Measurements from ENCODE around the gene BZW1. TPM values are rescaled to one million over a fixed set of nuclear protein-coding genes. Genes with fewer than 3 reads are reported as not detected.
A peak's percentile ranks its signal among the peaks of the same experiment; 100 is the strongest.
"Not testable (repeated sequence)": the region's sequence is repeated elsewhere in the genome, so short reads cannot be mapped to it uniquely, and the experiment has no call there.

BZW1 gene
- total RNA-seq, 1 experiment from 2014 or later, result 254 TPM

DNA sequence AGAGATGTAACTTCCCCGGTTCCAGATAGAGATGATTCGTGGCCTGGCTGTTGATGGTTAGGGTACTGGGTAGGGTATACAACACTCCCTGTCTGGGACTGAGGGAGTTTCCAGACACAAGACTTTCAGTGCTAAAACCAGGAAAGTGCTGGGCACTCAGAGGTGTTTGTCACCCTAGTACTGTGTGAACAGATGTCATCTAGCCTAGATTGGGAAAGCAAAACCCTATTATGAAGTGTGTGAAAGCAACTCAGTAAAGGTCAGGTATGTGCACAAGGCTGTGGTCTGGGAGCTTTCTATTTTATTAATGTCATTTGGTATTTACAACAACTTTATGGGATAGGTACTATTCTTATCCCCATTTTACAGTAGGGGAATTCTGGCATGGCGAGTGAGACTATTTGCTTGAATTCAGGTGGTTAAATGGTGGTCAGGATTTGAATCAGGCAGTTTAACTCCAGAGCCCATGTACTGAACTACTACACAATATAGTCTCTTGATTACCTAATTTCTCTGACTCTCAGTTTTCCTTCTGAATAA, 2.6 kb downstream of the BZW1 start:
- TF ChIP-seq CTCF (IDR thresholded peaks at IDR 0.05; ENCODE audit: unreplicated experiment), result no peak
- no TSS peak for BruUV-seq (replicated peaks)
- no peak for DNase-seq
- Mint-ChIP-seq H3K27me3 (ENCODE audit: unreplicated experiment) (no peaks in the 10 kb centered on the region), H3K4me3 (ENCODE audit: low read depth, unreplicated experiment) (peak overlapping the region; percentile 37), H3K27ac (ENCODE audit: unreplicated experiment) (peak overlapping the region; percentile 63), H3K4me1 (ENCODE audit: low read depth, unreplicated experiment) (peaks cover 42% of the 10 kb centered on the region), H3K9me3 (ENCODE audit: low read depth, unreplicated experiment) (no peaks in the 10 kb centered on the region), H3K36me3 (ENCODE audit: insufficient read depth, unreplicated experiment) (peaks cover 94% of the 10 kb centered on the region)
- CTCF ChIA-PET, result interaction anchor here (0.8 kb wide), 1 partner anchor 101 kb away, joined by 3 read pairs; no protein-coding TSS in a partner anchor
- intact Hi-C loops (cut with micrococcal nuclease; ENCODE audit: unreplicated experiment), result loop anchor here (5.0 kb wide), 2 partner anchors 48 to 52 kb away; partner anchors contain the start of gene CLK1

DNA sequence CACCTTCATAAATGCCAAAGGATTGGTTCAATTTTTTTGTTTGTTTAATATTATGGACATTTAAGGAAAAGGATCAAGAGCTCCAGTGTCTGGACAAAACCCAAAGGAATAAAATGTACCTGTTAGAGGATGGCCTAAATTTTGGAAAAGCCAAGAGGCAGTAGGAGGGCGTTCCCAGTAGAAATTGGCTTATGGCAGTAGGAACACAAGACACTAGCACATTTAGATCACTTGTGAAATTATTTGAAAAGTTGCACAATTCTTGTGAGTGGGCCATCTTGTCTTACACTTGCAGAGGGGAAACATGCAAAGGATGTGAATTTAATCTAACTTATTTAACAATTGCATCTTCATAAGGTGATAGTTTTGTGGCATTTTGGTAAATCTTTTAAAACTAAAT, 3.2 kb downstream of the BZW1 start:
- no peaks in the 10 kb centered on the region for H3K9me3 Mint-ChIP-seq (ENCODE audit: low read depth, unreplicated experiment)
- intact Hi-C loops (cut with micrococcal nuclease; ENCODE audit: unreplicated experiment), result loop anchor here (5.0 kb wide), 2 partner anchors 47 to 53 kb away; partner anchors contain the start of gene CLK1
- peaks cover 94% of the 10 kb centered on the region for H3K36me3 Mint-ChIP-seq (ENCODE audit: insufficient read depth, unreplicated experiment)
- CTCF ChIA-PET, result no interaction called here
- DNase-seq, result no peak
- peak overlapping the region; percentile 37 for H3K4me3 Mint-ChIP-seq (ENCODE audit: low read depth, unreplicated experiment)
- no peaks in the 10 kb centered on the region for H3K27me3 Mint-ChIP-seq (ENCODE audit: unreplicated experiment)
- peak overlapping the region; percentile 63 for H3K27ac Mint-ChIP-seq (ENCODE audit: unreplicated experiment)
- no TSS peak for BruUV-seq (replicated peaks)
- TF ChIP-seq CTCF (IDR thresholded peaks at IDR 0.05; ENCODE audit: unreplicated experiment), result no peak
- peaks cover 37% of the 10 kb centered on the region for H3K4me1 Mint-ChIP-seq (ENCODE audit: low read depth, unreplicated experiment)

- Mint-ChIP-seq H3K4me1 (ENCODE audit: low read depth, unreplicated experiment) (peaks cover 25% of the 10 kb centered on the region), H3K36me3 (ENCODE audit: insufficient read depth, unreplicated experiment) (peaks cover 83% of the 10 kb centered on the region)
- BruUV-seq (replicated peaks); intact Hi-C loops (cut with micrococcal nuclease; ENCODE audit: unreplicated experiment); H3K4me3 Mint-ChIP-seq (ENCODE audit: low read depth, unreplicated experiment); H3K9me3 Mint-ChIP-seq (ENCODE audit: low read depth, unreplicated experiment); CTCF ChIA-PET; H3K27me3 Mint-ChIP-seq (ENCODE audit: unreplicated experiment); DNase-seq; H3K27ac Mint-ChIP-seq (ENCODE audit: unreplicated experiment): not testable (repeated sequence)
Observed at GRCh38 chr2:200818732-200819131, 7.0 kb downstream of the BZW1 start.

GRCh38 chr2:200820573-200821234, 9.0 kb downstream of the BZW1 start:
- H3K9me3 Mint-ChIP-seq (ENCODE audit: low read depth, unreplicated experiment), result no peaks in the 10 kb centered on the region
- H3K27ac Mint-ChIP-seq (ENCODE audit: unreplicated experiment), result peak overlapping the region; percentile 3
- no peak for TF ChIP-seq CTCF (IDR thresholded peaks at IDR 0.05; ENCODE audit: unreplicated experiment)
- peaks cover 7% of the 10 kb centered on the region for H3K4me1 Mint-ChIP-seq (ENCODE audit: low read depth, unreplicated experiment)
- H3K4me3 Mint-ChIP-seq (ENCODE audit: low read depth, unreplicated experiment), result no peak overlapping the region
- no TSS peak for BruUV-seq (replicated peaks)
- intact Hi-C loops (cut with micrococcal nuclease; ENCODE audit: unreplicated experiment), result no loop called here
- CTCF ChIA-PET, result interaction anchor here (0.5 kb wide), 1 partner anchor 566 kb away, joined by 4 read pairs; no protein-coding TSS in a partner anchor
- H3K36me3 Mint-ChIP-seq (ENCODE audit: insufficient read depth, unreplicated experiment), result peaks cover 76% of the 10 kb centered on the region
- no peak for DNase-seq
- H3K27me3 Mint-ChIP-seq (ENCODE audit: unreplicated experiment), result no peaks in the 10 kb centered on the region

All from Calu3 (cell line).